Peyer's patch (tissue), 4 donors: Measurements from ENCODE around the gene FKBP14.

Source experiments
- CTCF ChIP-seq, 6 experiments: fragments of 450-650 bp in 4 of 6; fragments of 200-600 bp in 2 of 6; sonication (generic) in 1 of 6; IDR thresholded peaks; one replicate each; pipeline ENCODE4 v1.5.1; 2017 to 2019; ENCODE audit warnings: antibody characterized with exemption in 6 of 6, mild to moderate bottlenecking in 3 of 6, moderate library complexity in 1 of 6
- POLR2A ChIP-seq, 2 donors: fragments of 450-650 bp; IDR thresholded peaks; one replicate each; pipeline ENCODE4 v1.5.1; 2017; ENCODE audit warnings: antibody characterized with exemption in 2 of 2, mild to moderate bottlenecking in 2 of 2, moderate library complexity in 2 of 2

GRCh38 chr7:29991937-29992336, 34.6 kb downstream of the FKBP14 start:
- TF ChIP-seq CTCF (IDR thresholded peaks at IDR 0.05) (no peak), POLR2A (IDR thresholded peaks at IDR 0.05) (no peak)
